VCaP (cell line): Measurements from ENCODE around the gene KRT83.

Experiments used
- H3K27ac ChIP-seq: fragments of 450-650 bp; 2 replicates; pipeline ENCODE4 v1.5.1; 2017
- TF ChIP-seq, protein P1 (sequence below): fragments of 450-650 bp; conservative IDR thresholded peaks from 2 replicates; pipeline ENCODE4 v1.5.1; 2017; ENCODE audit warnings: mild to moderate bottlenecking, moderate library complexity

The KRT83 gene

DNA sequence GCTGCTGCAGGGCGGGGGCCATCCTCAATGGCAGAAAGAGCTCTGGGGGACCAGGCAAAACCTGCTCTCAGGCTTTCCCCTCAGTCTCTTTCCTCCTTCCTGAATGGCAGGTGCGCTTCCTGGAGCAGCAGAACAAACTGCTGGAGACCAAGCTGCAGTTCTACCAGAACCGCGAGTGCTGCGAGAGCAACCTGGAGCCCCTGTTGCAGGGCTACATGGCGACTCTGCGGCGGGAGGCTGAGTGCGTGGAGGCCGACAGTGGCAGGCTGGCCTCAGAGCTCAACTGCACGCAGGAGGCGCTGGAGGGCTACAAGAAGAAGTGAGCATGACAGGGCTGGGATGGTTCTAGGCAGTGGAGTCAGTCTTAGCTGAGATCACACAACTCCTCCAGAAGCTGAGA is 22.9 kb upstream of the KRT83 start:
- TF ChIP-seq, protein P1, sequence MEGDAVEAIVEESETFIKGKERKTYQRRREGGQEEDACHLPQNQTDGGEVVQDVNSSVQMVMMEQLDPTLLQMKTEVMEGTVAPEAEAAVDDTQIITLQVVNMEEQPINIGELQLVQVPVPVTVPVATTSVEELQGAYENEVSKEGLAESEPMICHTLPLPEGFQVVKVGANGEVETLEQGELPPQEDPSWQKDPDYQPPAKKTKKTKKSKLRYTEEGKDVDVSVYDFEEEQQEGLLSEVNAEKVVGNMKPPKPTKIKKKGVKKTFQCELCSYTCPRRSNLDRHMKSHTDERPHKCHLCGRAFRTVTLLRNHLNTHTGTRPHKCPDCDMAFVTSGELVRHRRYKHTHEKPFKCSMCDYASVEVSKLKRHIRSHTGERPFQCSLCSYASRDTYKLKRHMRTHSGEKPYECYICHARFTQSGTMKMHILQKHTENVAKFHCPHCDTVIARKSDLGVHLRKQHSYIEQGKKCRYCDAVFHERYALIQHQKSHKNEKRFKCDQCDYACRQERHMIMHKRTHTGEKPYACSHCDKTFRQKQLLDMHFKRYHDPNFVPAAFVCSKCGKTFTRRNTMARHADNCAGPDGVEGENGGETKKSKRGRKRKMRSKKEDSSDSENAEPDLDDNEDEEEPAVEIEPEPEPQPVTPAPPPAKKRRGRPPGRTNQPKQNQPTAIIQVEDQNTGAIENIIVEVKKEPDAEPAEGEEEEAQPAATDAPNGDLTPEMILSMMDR: no peak
- H3K27ac ChIP-seq: peak overlapping the region; percentile 46

DNA sequence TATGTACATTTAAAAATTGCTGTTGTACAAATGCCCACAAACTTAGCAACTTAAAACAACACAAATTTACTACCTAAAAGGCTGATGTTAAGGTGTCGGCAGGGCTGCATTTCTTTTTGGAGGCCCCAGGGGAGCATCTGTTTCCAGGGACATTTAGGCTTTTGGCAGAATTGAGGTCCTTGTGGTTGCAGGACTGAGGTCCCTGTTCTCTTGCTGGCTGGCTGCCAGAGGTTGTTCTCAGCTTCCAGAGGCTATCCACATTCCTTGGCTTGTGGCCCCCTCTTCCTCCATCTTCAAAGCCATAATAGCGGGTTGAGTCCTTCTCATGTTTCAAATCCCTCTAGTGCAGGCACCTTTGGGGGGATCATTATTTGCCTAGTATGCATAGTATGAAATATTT is 22.4 kb upstream of the KRT83 start:
- TF ChIP-seq, protein P1: no peak
- no peak overlapping the region for H3K27ac ChIP-seq

DNA sequence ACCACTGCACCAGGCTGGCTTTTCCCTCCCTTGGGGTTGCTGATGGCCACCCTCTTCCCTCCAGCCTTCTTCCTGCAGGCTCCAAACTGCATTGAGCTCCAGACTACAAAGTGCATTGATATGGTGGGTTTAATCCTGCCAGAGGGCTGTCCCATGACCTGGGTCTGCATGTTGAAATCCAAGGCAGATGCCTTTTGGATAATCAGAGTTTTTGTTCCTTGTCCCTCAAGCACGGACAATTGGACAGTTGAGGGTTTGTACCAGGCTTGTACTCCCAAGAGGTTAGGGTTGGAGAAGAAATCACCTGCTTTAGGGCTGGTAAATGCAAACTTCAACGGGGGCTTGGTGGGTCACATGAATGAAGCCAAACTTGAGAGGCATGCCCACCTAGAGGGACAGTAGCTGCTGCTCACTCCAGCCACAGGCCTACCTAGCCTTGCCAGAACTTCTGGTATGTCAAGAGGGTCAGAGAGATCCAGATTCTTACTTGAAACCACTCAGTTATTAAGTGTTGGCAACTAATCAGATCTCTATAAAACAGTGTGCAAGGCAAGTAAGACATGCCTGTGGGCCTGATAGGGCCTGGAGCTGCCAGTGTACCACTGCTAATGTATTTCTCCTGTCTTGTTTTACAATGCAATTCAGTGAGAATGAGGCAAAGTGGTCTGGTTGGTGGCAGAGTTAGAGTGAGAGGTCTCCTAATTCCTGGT is 21.7 kb upstream of the KRT83 start:
- no peak overlapping the region for H3K27ac ChIP-seq
- TF ChIP-seq, protein P1: no peak

DNA sequence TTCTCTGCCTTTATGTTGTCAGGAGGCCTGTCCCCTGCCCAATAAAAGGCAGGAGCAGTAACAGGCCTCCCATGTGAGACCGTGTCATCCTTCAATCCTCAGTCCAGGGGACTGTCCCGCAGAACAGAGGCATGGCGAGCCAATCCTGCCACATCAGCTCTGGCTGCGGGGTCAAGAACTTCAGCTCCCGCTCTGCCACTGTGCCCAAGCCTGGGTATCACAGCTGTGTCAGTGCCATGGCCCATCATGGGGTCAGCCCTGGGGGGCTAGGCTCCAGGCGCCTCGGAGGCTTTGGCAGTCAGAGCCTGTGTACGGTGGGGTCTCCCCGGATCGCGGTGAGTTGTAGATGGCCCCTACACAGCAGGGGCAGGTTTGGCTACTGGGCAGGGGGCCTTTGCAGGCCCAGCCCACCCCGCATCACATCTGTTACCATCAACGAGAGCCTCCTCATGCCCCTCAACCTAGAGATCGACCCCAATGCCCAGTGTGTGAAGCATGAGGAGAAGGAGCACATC is 19.9 kb upstream of the KRT83 start:
- TF ChIP-seq, protein P1: no peak
- H3K27ac ChIP-seq: no peak overlapping the region

DNA sequence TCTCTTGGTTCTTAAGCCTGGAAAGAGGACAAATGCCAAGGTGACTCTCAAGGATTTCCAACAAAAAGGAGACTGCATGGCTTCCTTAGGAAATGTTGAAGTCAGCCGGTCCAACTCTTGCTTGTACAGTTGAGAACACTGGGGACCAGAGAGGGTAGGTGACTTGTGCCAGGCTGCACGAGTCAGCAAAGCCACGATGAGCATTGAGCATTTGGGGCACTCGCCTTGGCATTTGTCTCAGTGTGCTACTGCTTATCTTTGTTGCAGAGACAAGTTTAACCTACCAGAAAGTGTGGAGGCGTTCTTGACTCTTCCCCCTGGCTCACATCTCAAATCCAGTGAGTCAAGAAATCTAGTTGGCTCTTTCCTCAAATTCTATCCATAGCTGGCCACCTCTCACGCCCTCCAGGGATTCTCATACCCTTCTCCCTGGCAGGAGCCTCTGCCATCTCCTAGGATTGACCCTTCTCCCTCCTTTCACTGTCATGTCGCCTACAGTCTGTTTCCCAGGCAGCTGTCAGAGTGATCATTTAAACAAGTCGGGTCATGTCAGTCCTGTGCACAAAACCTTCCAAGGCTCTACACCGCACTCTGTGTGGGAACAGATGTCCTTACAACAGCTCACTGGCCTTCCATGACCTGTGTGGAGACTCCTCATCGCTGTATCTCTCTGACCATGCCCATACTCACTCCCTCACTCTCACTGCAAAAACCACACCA is 17.2 kb upstream of the KRT83 start:
- H3K27ac ChIP-seq: no peak overlapping the region
- TF ChIP-seq, protein P1: no peak

DNA sequence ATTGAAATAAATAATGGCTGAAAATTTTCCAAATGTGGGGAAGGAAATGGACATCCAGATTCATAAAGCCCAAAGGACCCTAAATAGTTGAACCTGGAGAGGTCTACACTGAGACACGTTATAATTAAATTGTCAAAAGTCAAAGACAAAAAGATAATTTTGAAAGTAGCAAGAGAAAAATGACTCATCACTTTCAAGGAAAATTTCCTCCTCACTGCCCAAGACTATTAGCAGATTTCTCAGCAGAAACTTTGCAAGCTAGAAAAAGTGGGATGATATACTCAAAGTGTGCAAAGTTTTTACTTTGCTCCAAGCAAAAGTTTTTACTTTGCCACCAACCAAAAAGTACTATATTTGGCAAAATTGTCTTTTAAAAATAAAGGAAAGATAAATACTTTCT is 15.9 kb upstream of the KRT83 start:
- H3K27ac ChIP-seq: no peak overlapping the region
- TF ChIP-seq, protein P1: no peak

DNA sequence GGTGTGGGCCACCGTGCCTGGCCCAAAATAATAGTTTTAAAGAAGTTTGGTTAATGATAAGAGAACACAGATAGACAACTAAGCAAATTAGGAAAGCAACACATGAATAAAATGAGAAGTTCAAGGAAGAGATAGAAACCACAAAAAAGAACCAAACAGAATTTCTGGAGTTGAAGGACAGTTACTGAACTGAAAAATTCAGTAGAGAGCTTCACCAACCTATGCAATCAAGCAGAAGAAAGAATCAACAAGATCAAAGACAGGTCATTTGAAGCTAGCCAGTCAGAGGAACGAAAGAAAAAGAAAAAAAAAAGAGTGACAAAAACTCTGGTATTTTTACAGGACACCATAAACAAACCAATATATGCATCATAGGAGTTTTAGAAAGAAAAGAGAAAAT is 15.4 kb upstream of the KRT83 start:
- TF ChIP-seq, protein P1: no peak
- H3K27ac ChIP-seq: no peak overlapping the region
